BJ (cell line): Measurements from ENCODE around the gene ATOH8. TPM values are rescaled to one million over a fixed set of nuclear protein-coding genes. Genes with fewer than 3 reads are reported as not detected.

Experiments
- CTCF ChIA-PET: fragments of 350-600 bp; formaldehyde crosslinking; extraction: SDS; loops from one replicate; lab custom pipeline; 2021; ENCODE audit warnings: antibody characterized with exemption, inconsistent platforms; lab: Yijun Ruan, JAX
- POLR2A ChIA-PET: fragments of 300-600 bp; sonication (Branson Sonifier 250); formaldehyde crosslinking; extraction: SDS; loops from one replicate; lab custom pipeline; 2021; ENCODE audit warnings: antibody characterized with exemption; lab: Charles Lee
- DNase-seq: peaks from one replicate; pipeline ENCODE4 v3.0.0-alpha.2; 2011; ENCODE audit warnings: low read depth
- H3K27me3 ChIP-seq: 2 replicates; pipeline ENCODE4 v1.6.0; 2011; ENCODE audit warnings: low read length; ENCODE audit not compliant: control insufficient read depth, insufficient read depth
- H3K36me3 ChIP-seq: 2 replicates; pipeline ENCODE4 v1.5.1; 2011; ENCODE audit warnings: low read length; ENCODE audit not compliant: control insufficient read depth, insufficient read depth
- H3K4me3 ChIP-seq: 2 replicates; pipeline ENCODE4 v1.5.1; 2011; ENCODE audit warnings: low read depth, mild to moderate bottlenecking, control low read depth, low read length
- CTCF ChIP-seq: IDR thresholded peaks from 2 replicates; pipeline ENCODE4 v1.5.1; 2011; ENCODE audit warnings: low read depth, mild to moderate bottlenecking, control low read depth, inconsistent platforms, low read length, moderate library complexity; ENCODE audit not compliant: insufficient read depth
- polyA plus RNA-seq: library from polyadenylated mRNA; depleted of rRNA; stranded (reverse); fragments of >200 nt; gene quantifications from 2 replicates; pipeline ENCODE4 v1.2.3, GENCODE V29; 2011

ATOH8 gene
- polyA plus RNA-seq, 1 experiment = 19.5 TPM

GRCh38 chr2:85794491-85795121 is 40.8 kb downstream of the ATOH8 start:
- Histone ChIP-seq H3K27me3 (no peaks in the 10 kb centered on the region), H3K36me3 (no peaks in the 10 kb centered on the region), H3K4me3 (no peak overlapping the region)
- POLR2A ChIA-PET = no interaction called here
- no peak for DNase-seq
- CTCF ChIA-PET = interaction anchor here (0.7 to 4.6 kb wide), 9 partner anchors 10 to 66 kb away, joined by 3 to 40 read pairs (median 4); no protein-coding TSS in a partner anchor
- no peak for TF ChIP-seq CTCF

- CTCF ChIA-PET = interaction anchor here (0.7 to 4.6 kb wide), 10 partner anchors 9 to 67 kb away, joined by 3 to 40 read pairs (median 4); no protein-coding TSS in a partner anchor
- H3K4me3 ChIP-seq = no peak overlapping the region
- POLR2A ChIA-PET = no interaction called here
- DNase-seq = no peak
- no peaks in the 10 kb centered on the region for H3K36me3 ChIP-seq
- no peak for TF ChIP-seq CTCF
- no peaks in the 10 kb centered on the region for H3K27me3 ChIP-seq
Measured at GRCh38 chr2:85795331-85796045, 41.7 kb downstream of the ATOH8 start.

GRCh38 chr2:85796046-85796340 is 42.2 kb downstream of the ATOH8 start:
- ChIA-PET CTCF (interaction anchor here (0.8 to 4.6 kb wide), 6 partner anchors 18 to 67 kb away, joined by 3 to 40 read pairs (median 10); no protein-coding TSS in a partner anchor), POLR2A (no interaction called here)
- Histone ChIP-seq H3K36me3 (no peaks in the 10 kb centered on the region), H3K27me3 (no peaks in the 10 kb centered on the region), H3K4me3 (no peak overlapping the region)
- no peak for TF ChIP-seq CTCF
- no peak for DNase-seq

GRCh38 chr2:85796341-85797262 is 42.8 kb downstream of the ATOH8 start:
- Histone ChIP-seq H3K36me3 (no peaks in the 10 kb centered on the region), H3K4me3 (no peak overlapping the region), H3K27me3 (no peaks in the 10 kb centered on the region)
- POLR2A ChIA-PET = no interaction called here
- no peak for TF ChIP-seq CTCF
- CTCF ChIA-PET = interaction anchor here (0.7 to 4.6 kb wide), 9 partner anchors 13 to 159 kb away, joined by 3 to 40 read pairs (median 6); no protein-coding TSS in a partner anchor
- DNase-seq = no peak
